Limb (tissue), 2 donors: ENCODE data around the gene FNIP2.
"Not testable (repeated sequence)": the region's sequence is repeated elsewhere in the genome, so short reads cannot be mapped to it uniquely, and the experiment has no call there.

Experiments used
- DNase-seq, 2 donors: peaks; one replicate each; pipeline ENCODE4 v3.0.0-alpha.2; 2016; ENCODE audit errors: extremely low spot score in 2 of 2

Gene FNIP2

DNA sequence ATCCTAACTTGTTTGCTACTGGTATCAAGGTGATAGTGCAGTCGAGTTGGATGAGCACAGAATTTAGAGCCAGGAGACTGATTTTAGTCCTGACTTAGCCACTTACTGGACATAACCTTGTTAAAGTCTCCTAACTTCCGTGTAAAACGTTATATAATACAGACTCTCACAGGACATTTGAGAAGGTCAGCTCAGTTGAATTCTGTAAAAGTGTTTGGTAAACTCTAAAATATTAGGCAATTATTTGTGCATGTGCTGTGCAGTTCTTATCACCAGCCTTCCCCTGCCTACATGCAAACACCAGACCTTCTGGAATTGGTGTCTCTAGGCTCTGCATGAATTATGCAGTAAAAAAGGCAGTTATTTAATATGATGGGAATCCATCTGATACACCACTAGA lies 45.4 kb downstream of the FNIP2 start:
- no peak for DNase-seq

DNA sequence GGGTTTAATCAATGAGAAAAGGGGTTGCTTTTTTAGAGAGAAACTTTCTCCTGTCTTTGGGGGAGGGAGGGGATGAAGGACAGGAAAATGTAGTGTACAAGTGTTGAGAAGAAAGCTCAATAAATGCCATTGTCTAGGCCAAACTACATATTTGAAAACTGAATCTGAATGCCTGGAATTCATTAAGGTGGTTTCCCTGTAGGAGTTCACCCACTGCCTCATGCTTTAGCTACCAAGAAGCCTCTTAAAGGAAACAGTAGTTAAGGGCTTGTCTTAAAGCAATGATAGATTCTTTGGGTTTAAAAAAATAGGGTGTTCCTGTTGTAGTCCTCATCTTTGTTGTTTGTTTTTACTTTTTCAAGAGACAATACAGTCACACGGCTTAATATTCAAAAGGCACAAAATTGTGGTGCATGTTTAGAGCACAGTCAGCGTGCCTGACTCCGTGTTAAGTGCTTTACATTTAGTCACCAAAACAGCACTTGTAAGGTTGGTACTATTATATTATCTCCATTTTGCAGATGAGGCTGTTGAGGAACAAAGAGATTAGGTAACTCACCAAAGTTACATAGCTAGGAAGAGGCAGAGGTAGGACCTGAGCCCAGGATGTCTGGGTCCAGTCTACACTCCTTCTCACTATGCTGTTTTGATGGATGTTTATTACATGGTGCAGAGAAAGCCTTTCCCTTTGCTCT lies 46.0 kb downstream of the FNIP2 start:
- no peak for DNase-seq

DNA sequence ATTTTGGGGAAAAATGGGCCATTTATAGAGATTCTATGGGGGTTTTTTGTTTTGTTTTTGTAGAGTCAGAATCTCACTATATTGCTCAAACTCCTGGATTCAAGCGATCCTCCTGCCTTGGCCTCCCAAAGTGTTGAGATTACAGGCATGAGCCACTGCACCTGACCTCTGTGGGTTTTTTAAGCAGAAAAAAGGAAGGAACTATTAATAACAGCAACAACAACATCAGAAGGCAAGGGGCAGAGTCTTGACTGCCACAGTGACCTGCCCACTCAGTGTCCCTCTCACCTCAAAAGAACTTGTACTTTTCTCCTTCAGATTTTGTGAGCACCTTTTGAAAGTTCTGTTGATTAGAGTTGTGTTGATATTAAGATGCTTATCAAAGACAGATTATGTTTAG lies 48.1 kb downstream of the FNIP2 start:
- no peak for DNase-seq

DNA sequence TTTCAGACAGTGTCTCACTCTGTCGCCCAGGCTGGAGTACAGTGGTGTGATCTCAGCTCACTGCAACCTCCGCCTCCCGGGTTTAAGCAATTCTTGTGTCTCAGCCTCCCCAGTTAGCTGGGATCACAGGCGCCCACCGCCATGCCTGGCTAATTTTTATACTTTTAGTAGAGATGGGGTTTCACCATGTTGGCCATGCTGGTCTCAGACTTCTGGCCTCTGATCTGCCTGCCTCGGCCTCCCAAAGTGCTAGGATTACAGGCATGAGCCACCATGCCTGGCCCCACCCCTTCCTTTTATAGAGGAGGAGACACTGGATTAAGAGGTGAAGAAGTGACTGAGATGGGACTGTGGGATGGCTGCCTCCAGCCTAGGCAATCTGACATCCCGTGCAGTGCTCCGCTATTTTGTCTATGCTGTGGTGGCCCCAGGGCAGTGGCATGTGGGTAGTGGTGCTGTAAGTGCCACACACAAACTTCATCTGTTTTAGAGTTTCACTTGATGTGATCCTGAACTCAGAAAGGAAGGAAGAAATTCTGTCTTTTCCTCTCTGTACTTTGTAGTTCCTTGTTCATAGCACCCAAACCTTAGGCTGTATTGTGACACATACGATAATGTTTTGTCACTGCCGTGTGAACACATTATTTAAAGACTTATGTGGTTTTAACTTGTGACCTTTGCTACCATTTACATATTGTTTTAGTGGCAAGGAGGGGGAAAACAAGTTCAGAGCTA lies 48.9 kb downstream of the FNIP2 start:
- no peak for DNase-seq

DNA sequence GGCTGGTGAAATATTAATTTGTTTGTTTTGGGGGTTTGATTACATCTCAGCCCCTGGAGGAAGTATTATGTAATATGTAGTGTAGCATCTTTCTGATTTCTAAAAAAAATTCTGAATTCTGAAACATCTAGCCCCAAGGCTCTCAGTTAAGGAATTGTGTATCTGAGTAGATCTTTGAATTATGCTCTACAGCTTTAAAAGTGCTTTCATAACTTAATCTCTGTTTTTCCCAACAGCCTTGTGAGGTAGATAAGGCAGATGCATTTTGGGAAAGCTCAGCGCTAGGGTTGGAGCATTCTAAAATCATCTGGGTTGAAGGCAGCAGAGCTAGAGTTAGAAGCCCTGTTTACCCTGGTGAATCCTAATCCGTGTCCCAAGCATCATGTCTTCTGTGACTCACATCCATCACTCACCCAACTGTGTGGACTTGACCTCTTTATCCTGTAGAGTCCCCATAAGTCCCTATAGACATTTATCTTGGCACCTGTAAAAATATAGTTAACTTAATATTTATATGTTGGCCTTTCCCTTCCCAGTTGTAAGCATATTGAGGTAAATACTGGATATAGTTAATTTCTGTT lies 49.8 kb downstream of the FNIP2 start:
- DNase-seq: no peak

DNA sequence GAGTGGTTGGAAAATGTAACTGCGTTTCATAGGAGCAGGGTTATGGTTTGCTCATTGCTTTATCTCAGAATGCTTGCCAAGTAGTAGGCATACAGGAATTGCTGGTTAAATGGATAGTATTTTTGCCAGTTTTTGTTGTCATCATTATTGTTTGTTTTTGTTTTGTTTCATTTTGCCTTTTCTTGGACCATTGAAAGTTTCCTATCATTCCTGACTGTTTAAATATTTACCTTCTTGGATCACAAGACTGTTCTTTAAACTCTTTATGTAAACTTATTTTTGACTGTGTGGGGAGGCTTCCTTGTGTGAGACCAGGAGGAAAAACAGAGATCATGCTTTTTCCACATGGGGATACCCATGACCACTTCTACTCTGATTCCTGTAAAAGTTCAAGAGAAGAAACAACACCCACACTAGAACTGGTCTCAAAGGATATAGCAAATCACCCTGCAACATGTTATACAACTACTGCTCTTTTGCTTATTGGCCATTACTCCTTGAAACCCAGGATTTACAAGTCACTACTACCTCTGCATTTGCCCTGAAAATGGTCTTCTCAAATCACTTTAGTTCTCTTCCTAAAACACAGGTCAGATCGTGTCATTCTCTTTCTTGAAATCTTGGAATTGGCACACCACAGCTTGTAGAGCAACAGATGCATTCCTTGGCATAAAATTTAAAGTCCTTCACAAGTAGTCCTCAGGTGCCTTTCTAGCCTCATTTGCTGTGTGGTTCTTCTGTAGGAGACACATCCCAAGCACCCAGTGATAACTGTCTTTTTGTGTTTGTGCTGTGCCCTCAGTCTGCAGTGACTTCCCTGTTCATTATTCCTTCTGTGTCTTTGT lies 51.3 kb downstream of the FNIP2 start:
- no peak for DNase-seq

DNA sequence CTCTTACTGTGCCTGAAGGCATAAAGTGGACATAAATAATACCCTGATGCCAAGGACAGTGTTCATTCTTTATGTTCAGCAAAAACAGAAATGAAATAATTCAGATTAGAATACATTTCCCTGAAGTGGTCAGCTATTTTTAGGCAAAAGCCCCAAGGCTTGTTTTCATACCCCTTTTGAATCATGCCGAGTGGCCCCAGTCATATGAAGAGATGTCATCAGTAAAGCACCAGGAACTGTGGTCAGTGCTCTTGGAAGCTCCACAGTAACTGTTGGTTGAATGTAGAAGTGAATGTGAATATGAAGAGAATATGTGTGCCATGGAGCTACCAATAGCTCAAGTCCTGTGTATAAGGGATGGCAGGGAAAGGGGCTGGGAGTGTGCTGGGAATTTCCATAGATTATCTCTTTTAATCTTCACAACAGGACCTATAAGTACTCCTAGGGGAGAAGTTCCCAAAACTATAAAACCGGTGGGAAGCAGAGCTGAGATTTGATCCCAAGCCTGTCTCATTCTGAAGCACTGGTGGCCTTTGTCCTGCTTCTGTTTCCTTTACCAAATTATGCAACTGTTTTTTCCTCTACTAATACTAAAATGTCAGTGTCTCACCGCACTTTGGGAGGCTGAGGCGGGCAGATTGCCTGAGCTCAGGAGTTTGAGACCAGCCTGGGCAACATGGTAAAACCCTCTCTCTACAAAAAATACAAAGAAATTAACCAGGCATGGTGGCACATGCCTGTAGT lies 52.6 kb downstream of the FNIP2 start:
- no peak for DNase-seq

DNA sequence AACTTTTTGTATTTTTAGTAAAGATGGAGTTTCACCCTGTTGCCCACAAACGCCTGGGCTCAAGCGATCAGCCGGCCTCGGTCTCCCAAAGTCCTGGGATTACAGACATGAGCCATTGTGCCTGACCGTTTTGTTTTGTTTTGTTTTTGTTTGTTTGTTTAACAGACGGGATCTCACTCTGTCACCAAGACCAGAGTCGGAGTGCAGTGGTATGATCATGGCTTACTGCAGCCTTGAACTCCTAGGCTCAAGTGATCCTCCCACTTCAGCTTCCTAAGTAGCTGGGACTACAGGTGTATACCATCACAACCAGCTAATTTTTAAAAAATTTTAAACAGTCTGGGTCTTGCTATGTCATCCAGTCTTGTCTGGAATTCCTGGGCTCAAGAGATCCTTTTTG lies 53.5 kb downstream of the FNIP2 start:
- DNase-seq: no peak

DNA sequence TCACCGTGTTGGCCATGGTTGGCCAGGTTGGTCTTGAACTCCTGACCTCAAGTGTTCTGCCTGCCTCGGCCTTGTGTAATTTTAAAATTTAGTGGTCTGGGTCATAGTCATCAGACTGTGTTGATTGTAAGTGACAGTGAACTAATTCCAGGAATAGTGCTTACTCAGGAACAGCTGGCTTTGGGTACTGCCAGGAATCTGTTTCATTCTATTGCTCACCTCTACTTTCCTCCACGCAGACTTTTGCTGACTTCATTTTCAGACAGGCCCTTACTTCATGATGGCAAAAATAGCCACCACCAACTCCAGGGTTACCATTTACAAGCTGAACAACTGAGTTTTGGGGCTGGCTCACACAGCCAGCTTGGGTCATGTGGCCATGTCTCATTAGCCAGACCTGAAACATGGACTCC lies 54.6 kb downstream of the FNIP2 start:
- DNase-seq: no peak

DNA sequence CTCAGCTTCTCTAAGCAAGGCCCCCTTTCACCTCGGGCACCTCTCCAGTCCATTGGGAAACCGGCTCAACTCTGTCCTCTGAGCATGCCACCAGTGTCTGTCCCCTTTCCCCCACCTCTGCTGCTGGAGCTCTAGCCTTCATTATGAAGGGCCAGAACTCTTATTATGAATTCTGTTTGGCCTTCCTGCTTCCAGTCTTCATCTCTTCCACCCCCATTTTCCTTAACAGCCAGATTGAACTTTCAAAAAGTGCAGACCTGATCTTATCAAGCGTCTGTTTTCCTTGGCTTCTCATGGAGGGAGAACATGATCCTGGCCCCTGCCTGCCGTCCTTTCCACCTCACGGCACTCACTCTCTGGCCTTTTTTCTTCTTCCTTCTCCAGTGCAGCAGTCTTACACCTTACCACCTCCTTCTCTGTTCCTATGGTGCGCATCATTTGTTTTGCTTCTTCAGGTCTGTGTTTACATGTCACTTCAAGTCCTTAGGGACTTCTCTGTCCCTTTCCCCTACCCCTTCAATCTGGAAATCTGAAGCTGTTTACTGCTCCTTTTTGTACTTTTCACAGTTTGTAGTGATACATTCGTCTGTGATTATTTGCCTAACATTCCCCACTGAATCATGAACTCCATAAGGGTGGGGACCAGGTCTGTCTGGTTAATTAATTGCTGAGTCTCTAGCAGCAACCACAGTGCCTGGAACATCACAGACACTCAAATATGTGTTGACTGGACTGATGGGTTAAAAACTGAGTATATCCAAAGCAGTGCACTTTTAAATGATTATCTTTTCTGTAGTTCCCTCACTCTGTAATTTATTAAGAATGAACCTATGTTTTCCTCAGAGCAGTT lies 55.8 kb downstream of the FNIP2 start:
- DNase-seq: no peak

DNA sequence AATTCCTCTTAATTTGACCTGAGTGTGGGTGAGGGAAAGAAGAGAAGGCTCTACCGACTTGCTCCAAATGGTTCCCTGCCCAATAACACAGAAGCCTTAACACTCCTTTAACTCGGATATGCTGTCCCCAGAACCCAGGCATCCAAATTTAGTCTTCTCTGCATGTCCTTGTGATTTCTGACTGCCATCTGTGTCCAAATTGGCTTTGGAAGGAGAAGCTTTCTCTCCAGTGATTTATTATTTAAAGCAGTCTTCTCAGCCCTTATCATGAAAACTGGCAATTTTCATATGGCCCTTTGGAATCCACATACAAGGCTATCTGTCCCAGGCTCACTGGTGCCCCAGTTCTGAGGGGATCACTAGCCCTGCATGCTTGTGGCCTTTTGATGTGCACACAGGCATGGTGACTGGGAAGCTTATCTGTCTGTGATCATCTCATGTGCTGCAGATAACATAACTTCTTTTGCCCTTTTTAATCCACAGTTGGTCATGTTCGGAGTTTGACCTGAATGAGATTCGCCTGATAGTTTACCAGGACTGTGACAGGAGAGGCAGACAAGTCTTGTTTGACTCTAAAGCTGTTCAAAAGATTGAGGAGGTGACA lies 56.7 kb downstream of the FNIP2 start:
- no peak for DNase-seq

DNA sequence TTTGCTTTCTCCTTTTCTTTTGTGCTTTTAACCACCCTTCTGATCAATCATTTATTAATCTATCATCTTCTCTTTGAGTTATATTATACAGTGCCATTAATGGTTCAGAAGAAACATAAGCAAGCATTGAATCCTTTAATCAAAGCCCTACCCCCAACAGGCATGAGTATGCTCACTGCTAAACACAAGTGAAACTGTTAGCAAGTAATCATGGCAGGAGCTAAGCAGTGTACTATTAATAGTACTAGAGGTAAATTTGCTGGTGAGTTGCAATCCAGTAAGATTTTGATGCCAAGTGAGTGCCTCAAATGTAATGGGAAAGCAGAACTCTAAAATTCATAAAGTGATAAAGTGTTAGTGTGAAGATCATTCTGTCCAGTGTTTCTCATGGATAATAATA lies 57.2 kb downstream of the FNIP2 start:
- DNase-seq: no peak

DNA sequence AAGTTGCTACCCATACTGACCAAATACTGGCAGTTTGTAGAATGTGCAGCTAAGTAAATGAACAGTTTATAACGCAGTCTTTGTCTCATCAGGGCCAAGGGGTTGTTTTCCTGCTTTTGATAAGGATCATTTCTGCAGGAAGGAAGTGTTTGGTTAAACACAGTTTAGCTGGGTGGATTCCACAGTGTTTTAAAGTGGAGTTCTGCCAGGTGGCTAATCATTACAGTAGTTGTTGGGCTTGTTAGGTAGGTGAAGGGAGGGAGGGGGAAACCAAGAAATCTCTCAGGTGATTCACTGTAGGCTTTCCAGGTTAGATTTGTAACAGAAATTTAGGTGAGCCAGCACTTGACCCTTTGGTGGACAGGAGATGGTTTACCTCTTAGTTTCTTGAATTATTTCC lies 58.1 kb downstream of the FNIP2 start:
- DNase-seq: no peak

DNA sequence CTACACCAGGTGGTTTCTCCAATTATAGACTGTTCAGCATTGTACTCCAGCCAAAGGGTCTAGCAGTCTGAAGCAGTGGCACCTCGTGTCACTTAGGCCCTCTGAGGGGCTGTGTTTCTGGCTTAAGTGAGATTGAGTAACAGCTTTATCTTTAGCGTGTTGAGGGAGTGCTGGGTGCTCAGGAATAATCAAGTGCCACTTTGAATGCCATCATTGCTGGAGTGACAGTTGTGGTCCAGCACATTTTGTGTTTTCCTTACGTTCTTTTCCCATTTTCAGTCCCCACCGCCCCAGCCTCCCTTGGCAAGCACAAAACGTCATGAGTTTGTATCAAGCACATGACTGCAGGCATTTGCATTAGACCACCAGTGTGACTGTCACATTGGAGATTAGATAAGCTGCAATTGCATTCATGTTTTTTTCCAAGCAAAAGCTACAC lies 58.7 kb downstream of the FNIP2 start:
- DNase-seq: no peak

DNA sequence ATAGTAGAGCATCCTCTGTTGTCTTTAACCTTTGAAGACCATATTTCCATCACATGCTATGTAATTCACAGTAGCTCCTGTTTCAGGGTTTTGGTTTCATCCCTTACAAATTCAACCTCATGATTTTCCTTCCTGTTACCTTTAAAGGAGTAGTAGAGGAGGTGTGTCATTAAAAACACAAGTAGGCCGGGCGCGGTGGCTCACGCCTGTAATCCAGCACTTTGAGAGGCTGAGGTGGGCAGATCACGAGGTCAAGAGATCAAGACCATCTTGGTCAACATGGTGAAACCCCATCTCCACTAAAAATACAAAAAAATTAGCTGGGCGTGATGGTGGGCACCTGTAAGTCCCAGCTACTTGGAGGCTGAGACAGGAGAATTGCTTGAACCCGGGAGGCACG lies 59.3 kb downstream of the FNIP2 start:
- not testable (repeated sequence) for DNase-seq

DNA sequence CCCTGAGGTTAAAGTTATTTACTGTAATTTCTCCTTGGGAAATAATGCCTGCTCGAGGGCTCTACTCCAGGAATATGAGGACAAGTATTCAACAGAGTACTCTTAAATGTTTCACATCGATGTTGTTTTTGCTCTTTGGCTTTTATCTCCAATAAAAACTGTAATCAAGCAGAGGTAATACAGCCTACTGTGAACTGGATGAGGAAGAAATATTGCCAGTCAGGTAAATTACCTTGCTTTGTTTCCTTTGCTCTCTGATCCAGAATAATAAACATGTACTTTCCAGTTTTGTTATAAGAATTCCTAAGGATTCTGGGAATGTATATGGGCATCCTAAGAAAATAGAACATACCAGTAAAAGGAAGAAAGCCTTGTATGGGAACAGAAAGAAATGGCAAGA lies 60.4 kb downstream of the FNIP2 start:
- no peak for DNase-seq

DNA sequence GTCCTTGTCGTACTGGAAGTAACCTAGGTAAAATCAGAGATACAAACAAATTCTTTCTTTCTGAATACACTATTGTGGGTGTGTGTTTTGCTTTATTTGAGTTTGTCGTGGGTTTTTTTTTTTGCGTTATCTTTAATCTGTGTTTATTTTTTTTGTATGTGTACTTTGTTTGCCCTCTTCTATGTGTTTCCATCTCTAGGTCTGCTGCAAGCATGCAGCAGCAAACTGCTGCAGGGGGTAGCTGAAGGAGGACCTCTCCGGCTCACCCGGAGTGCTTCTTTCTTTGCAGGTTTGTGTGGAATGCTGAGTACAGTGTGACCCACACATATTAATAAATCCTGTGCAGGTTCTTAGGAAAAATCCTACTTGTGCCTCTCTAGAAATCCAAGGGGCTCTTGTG lies 64.8 kb downstream of the FNIP2 start:
- no peak for DNase-seq

DNA sequence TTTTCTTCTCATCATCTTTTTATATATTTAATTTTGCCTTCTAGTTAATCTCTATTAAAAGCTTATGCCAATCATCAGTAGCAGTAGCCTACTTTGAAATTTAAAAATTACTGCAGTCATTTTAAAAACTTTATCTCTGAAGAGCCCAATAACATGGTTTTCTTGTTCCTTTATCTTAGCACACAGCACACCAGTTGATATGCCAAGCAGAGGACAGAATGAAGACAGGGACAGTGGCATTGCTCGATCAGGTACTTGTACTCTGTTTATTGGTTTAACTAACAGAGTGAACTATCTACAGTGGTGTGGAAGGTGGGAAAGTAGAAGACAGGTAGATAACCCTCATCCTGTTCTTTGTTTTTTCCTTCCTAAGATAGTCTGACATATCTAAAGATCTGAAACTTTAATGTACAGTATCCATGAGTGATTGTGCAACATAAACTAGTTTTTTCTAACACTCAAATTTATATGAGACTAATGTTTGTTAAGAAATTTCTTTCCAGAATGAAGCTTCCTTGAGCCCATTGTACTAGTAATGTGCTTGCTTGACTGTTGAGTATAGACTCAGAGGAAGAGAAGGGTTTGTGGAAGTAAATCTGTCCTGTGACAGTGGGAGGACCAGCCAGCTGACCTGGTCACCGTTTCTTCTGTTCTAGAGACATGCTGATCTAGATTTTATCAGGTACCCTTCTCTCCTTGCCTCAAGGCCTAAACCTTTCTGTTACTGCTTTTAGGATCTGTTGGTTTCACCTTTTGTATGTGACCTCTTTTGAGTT lies 66.6 kb downstream of the FNIP2 start:
- no peak for DNase-seq

DNA sequence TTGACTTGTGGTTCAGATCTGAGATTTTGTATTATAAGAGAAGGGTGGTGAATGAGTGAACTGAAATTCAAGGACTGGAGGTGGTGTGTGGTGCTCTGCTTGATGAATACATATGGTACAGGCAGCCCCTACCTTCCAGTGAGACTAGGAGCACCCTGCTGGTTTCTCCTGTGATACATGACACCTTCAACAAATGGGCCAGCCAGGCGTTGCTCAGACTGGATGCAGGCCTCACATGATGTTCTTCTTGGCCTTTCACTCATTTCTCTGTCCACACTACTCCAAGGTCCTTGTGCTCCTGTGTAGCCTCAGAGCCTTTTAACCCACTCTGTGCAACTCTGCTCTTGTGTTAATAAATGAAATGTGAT lies 67.2 kb downstream of the FNIP2 start:
- DNase-seq: no peak
